ENCODE data around the gene TMBIM6. TPM values are rescaled to one million over a fixed set of nuclear protein-coding genes. Genes with fewer than 3 reads are reported as not detected.

TMBIM6 gene, protein sequence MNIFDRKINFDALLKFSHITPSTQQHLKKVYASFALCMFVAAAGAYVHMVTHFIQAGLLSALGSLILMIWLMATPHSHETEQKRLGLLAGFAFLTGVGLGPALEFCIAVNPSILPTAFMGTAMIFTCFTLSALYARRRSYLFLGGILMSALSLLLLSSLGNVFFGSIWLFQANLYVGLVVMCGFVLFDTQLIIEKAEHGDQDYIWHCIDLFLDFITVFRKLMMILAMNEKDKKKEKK
- 453 TPM for total RNA-seq (2013)
- polyA plus RNA-seq (1,000 to 10,000 TPM in 2 of 3 donors, 100 to 1,000 TPM in 1; 315 to 1,453 (median 1,396) TPM), polyA minus RNA-seq (158 and 238 TPM in 2 replicates), total RNA-seq (690 to 1,325 (median 986) reads per million in 11 experiments)

GRCh38 chr12:49740930-49741881, at the start of gene TMBIM6:
Gene TMBIM6, plus strand, starts transcription at chr12:49741557. Its CDS starts 10,937 bp downstream, at chr12:49752494.
- Mint-ChIP-seq H3K36me3 (peaks cover 8 to 18% of the 10 kb centered on the region in 2 donors), H3K4me3 (peak within 1 kb of the TSS; percentile 95 to 99), H3K27ac (peak within 1 kb of the TSS; percentile 99 to 100 (median 100)), H3K4me1 (peaks cover 30% of the 10 kb centered on the region), H3K27me3 (ENCODE audit: low read depth in 3 of 3) (peaks cover 0 to 2% (median 2%) of the 10 kb centered on the region in 3 donors), H3K9me3 (peaks cover 0 to 2% (median 0%) of the 10 kb centered on the region in 7 donors)
- peak within 1 kb of the TSS; percentile 94 to 98 for H3K27ac ChIP-seq (ENCODE audit: low read depth in 1 of 2, low read length in 2 of 2)
- H3K4me3 ChIP-seq (replicated peaks in 1 of 3; ENCODE audit: low read depth in 2 of 3, low read length in 3 of 3), result peak within 1 kb of the TSS; percentile 62 to 88 (median 65)
- H3K27me3 ChIP-seq (ENCODE audit: control insufficient read depth in 2 of 2, insufficient read depth in 2 of 2, low read length in 2 of 2), result no peaks in the 10 kb centered on the region
- intact Hi-C loops (cut with micrococcal nuclease), result loop anchor here in 1 of 2 donors (5.0 kb wide), 1 partner anchor 34 kb away; the partner anchor contains the start of gene FMNL3
- H4K20me1 ChIP-seq (ENCODE audit: insufficient read depth, low read length), result peaks cover 46% of the 10 kb centered on the region
- peak; percentile 100 for DNase-seq
- TF ChIP-seq CTCF (IDR thresholded peaks at IDR 0.05), result peak; percentile 94
- H2AFZ ChIP-seq (ENCODE audit: insufficient read depth, low read depth, low read length, poor library complexity, severe bottlenecking), result peak within 1 kb of the TSS; percentile 86
- H3K4me1 ChIP-seq (ENCODE audit: control insufficient read depth in 1 of 2, insufficient read depth in 2 of 2, low read length in 2 of 2), result peaks cover 24 to 38% of the 10 kb centered on the region in 2 donors
- peaks cover 46% of the 10 kb centered on the region for H3K79me2 ChIP-seq (ENCODE audit: insufficient read depth, low read length)
- under 1% methylated on average over 33 of the region's 50 CpGs for WGBS (ENCODE audit: insufficient coverage)
- H3K9me3 ChIP-seq (replicated peaks in 1 of 2; ENCODE audit: control insufficient read depth in 1 of 2, insufficient read depth in 1 of 2, low read length in 2 of 2), result no peaks in the 10 kb centered on the region
- H3K9ac ChIP-seq (ENCODE audit: insufficient read depth, low read length, poor library complexity, severe bottlenecking), result peak within 1 kb of the TSS; percentile 97
- H3K4me2 ChIP-seq (replicated peaks; ENCODE audit: extremely low read depth, low read length, poor library complexity, severe bottlenecking), result peak within 1 kb of the TSS; percentile 74
- H3K36me3 ChIP-seq (replicated peaks in 1 of 2; ENCODE audit: control insufficient read depth in 1 of 2, insufficient read depth in 2 of 2, low read length in 2 of 2), result peaks cover 10 to 11% of the 10 kb centered on the region in 2 donors

- no peak for TF ChIP-seq CTCF (IDR thresholded peaks at IDR 0.05)
- H3K79me2 ChIP-seq (ENCODE audit: insufficient read depth, low read length), result peaks cover 3% of the 10 kb centered on the region
- H3K9me3 Mint-ChIP-seq, result no peaks in the 10 kb centered on the region
Measured at GRCh38 chr12:49692851-49693250, 48.5 kb upstream of the TMBIM6 start.

More at GRCh38 chr12:49692851-49693250, 48.5 kb upstream of the TMBIM6 start:
- no peak overlapping the region for H3K9ac ChIP-seq (ENCODE audit: insufficient read depth, low read length, poor library complexity, severe bottlenecking)
- DNase-seq, result no peak
- H3K4me1 ChIP-seq (ENCODE audit: control insufficient read depth in 1 of 2, insufficient read depth in 2 of 2, low read length in 2 of 2), result peaks cover 8 to 12% of the 10 kb centered on the region in 2 donors
- H3K27me3 ChIP-seq (ENCODE audit: control insufficient read depth in 2 of 2, insufficient read depth in 2 of 2, low read length in 2 of 2), result no peaks in the 10 kb centered on the region
- no peak overlapping the region for H3K4me2 ChIP-seq (replicated peaks; ENCODE audit: extremely low read depth, low read length, poor library complexity, severe bottlenecking)
- no peak overlapping the region for H3K27ac ChIP-seq (ENCODE audit: low read depth in 1 of 2, low read length in 2 of 2)
- no peaks in the 10 kb centered on the region for H3K9me3 ChIP-seq (replicated peaks in 1 of 2; ENCODE audit: control insufficient read depth in 1 of 2, insufficient read depth in 1 of 2, low read length in 2 of 2)
- Mint-ChIP-seq H3K4me1 (peaks cover 18% of the 10 kb centered on the region), H3K36me3 (no peaks in the 10 kb centered on the region), H3K4me3 (no peak overlapping the region), H3K27me3 (ENCODE audit: low read depth in 3 of 3) (peaks cover 1 to 4% (median 1%) of the 10 kb centered on the region in 3 donors), H3K27ac (no peak overlapping the region)
- H2AFZ ChIP-seq (ENCODE audit: insufficient read depth, low read depth, low read length, poor library complexity, severe bottlenecking), result no peak overlapping the region
- H3K36me3 ChIP-seq (replicated peaks in 1 of 2; ENCODE audit: control insufficient read depth in 1 of 2, insufficient read depth in 2 of 2, low read length in 2 of 2), result no peaks in the 10 kb centered on the region
- H4K20me1 ChIP-seq (ENCODE audit: insufficient read depth, low read length), result peaks cover 7% of the 10 kb centered on the region
- no peak overlapping the region for H3K4me3 ChIP-seq (replicated peaks in 1 of 3; ENCODE audit: low read depth in 2 of 3, low read length in 3 of 3)
- WGBS (ENCODE audit: insufficient coverage), result 96% methylated on average over 3 of the region's 3 CpGs
- intact Hi-C loops (cut with micrococcal nuclease), result no loop called here

Data from CD14-positive monocyte (primary cell).